HT1080 (cell line): ENCODE data around the gene APOF. TPM values are rescaled to one million over a fixed set of nuclear protein-coding genes. Genes with fewer than 3 reads are reported as not detected.
A peak's percentile ranks its signal among the peaks of the same experiment; 100 is the strongest.
"Not testable (repeated sequence)": the region's sequence is repeated elsewhere in the genome, so short reads cannot be mapped to it uniquely, and the experiment has no call there.

Experiments
- DNase-seq: peaks from one replicate; pipeline ENCODE4 v3.0.0-alpha.2; 2015; ENCODE audit warnings: low read depth
- total RNA-seq: library from RNA; depleted of rRNA; stranded (reverse); fragments of >200 nt; shearing (Covaris generic); gene quantifications from 2 replicates; pipeline ENCODE4 v1.2.3, GENCODE V29; 2014

Gene APOF
- total RNA-seq, 1 experiment from 2014 or later, result not detected

GRCh38 chr12:56373515-56373914 is 10.9 kb upstream of the APOF start:
- no peak for DNase-seq

- DNase-seq, result no peak
Measured at GRCh38 chr12:56366948-56367347, 4.3 kb upstream of the APOF start.

GRCh38 chr12:56361487-56362129 is 1.0 kb downstream of the APOF start:
- no peak for DNase-seq

GRCh38 chr12:56359851-56360767 is 2.5 kb downstream of the APOF start, which contains the start of gene STAT2:
Gene STAT2, minus strand, starts transcription at chr12:56360107. Its CDS starts 3,536 bp downstream, at chr12:56356571.
- peak; percentile 100 for DNase-seq

- DNase-seq, result peak; percentile 73
Measured at GRCh38 chr12:56358836-56359532, 3.7 kb downstream of the APOF start.

- no peak for DNase-seq
Measured at GRCh38 chr12:56351325-56351724, 11.3 kb downstream of the APOF start.

GRCh38 chr12:56350662-56351061 is 12.0 kb downstream of the APOF start:
- no peak for DNase-seq

- DNase-seq, result no peak
Measured at GRCh38 chr12:56348776-56349175, 13.9 kb downstream of the APOF start.

- not testable (repeated sequence) for DNase-seq
Measured at GRCh38 chr12:56347255-56347654, 15.4 kb downstream of the APOF start.

GRCh38 chr12:56346675-56347074 is 16.0 kb downstream of the APOF start:
- DNase-seq, result peak; percentile 17

- DNase-seq, result not testable (repeated sequence)
Measured at GRCh38 chr12:56342290-56342689, 20.4 kb downstream of the APOF start.

- no peak for DNase-seq
Measured at GRCh38 chr12:56341616-56342015, 21.0 kb downstream of the APOF start.

- DNase-seq, result no peak
Measured at GRCh38 chr12:56339158-56339422, 23.6 kb downstream of the APOF start.

- peak; percentile 68 for DNase-seq
Measured at GRCh38 chr12:56338308-56339157, 24.1 kb downstream of the APOF start, which contains the start of gene IL23A. Gene IL23A, plus strand, starts transcription at chr12:56338884. Its CDS starts 161 bp downstream, at chr12:56339045.

- DNase-seq, result no peak
Measured at GRCh38 chr12:56337753-56338251, 24.9 kb downstream of the APOF start.

GRCh38 chr12:56336361-56337167 is 26.1 kb downstream of the APOF start:
- no peak for DNase-seq

- not testable (repeated sequence) for DNase-seq
Measured at GRCh38 chr12:56335527-56335926, 27.1 kb downstream of the APOF start.

GRCh38 chr12:56334490-56334793 is 28.2 kb downstream of the APOF start:
- DNase-seq, result no peak

GRCh38 chr12:56333679-56334489 is 28.8 kb downstream of the APOF start, which contains the start of gene PAN2:
Gene PAN2, minus strand, starts transcription at chr12:56334000. Its CDS starts 906 bp downstream, at chr12:56333094.
- peak; percentile 94 for DNase-seq
